ENCODE results near the gene SLA2. TPM values are rescaled to one million over a fixed set of nuclear protein-coding genes. Genes with fewer than 3 reads are reported as not detected.
"Not testable (repeated sequence)": the region's sequence is repeated elsewhere in the genome, so short reads cannot be mapped to it uniquely, and the experiment has no call there.

The SLA2 gene
- total RNA-seq, 4 donors from 2014 or later = 0.14 to 0.88 TPM; not detected in 2

DNA sequence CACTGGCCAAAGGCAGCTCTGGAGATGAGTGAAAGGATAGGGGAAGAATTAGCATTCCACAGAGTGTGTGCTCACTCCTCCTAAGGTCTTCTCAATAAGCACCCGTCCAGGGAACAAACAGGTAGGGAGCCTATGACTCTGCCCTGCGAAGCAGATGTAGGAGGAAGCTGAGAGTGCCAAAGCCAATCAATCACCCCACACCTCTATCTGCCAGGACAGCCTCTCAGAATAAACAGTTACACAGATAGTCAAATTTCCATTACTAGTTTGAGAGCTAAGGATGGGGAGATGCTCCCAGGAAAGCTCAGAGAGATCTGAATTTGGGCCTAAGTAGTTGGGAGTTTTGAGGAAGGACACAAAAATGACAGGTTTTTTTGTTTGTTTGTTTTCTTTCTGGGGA, 40.5 kb upstream of the SLA2 start:
- Histone ChIP-seq H3K36me3 (no peaks in the 10 kb centered on the region), H3K27ac (no peak overlapping the region), H3K9me3 (no peaks in the 10 kb centered on the region), H3K4me1 (no peaks in the 10 kb centered on the region), H3K27me3 (no peaks in the 10 kb centered on the region), H3K4me3 (no peak overlapping the region)
- intact Hi-C loops (cut with DNase I; ENCODE audit: low total_unique reads) = no loop called here
- TF ChIP-seq POLR2A (IDR thresholded peaks at IDR 0.05) = no peak
- no peak for TF ChIP-seq CTCF (IDR thresholded peaks at IDR 0.05)
- DNase-seq = no peak

DNA sequence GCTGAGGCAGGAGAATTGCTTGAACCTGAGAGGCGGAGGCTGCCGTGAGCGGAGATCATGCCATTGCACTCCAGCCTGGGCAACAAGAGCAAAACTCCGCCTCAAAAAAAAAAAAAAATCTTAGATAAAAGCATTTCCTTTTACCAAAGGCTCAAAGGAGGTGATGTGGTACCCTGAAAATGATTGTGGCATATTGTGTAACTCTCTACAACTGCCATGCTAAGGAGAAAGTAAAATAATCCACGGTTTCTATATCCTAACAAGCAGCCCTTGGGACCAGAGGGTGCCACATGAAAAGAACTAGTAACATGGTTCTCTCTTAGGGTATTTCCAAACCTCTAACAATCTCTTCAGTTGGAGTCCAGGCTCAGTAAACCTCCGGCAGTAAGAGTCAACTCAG, 38.8 kb upstream of the SLA2 start:
- no peak for DNase-seq
- Histone ChIP-seq H3K27me3 (no peaks in the 10 kb centered on the region), H3K4me1 (no peaks in the 10 kb centered on the region), H3K4me3 (no peak overlapping the region), H3K27ac (no peak overlapping the region), H3K36me3 (no peaks in the 10 kb centered on the region), H3K9me3 (no peaks in the 10 kb centered on the region)
- TF ChIP-seq POLR2A (IDR thresholded peaks at IDR 0.05) (no peak), CTCF (IDR thresholded peaks at IDR 0.05) (no peak)
- intact Hi-C loops (cut with DNase I; ENCODE audit: low total_unique reads) = no loop called here

- intact Hi-C loops (cut with DNase I; ENCODE audit: low total_unique reads) = no loop called here
Measured at GRCh38 chr20:36682311-36682710, 36.3 kb upstream of the SLA2 start.

GRCh38 chr20:36677422-36677771, 31.4 kb upstream of the SLA2 start:
- TF ChIP-seq CTCF (IDR thresholded peaks at IDR 0.05) = no peak
- TF ChIP-seq POLR2A (IDR thresholded peaks at IDR 0.05) = no peak
- intact Hi-C loops (cut with DNase I; ENCODE audit: low total_unique reads) = no loop called here
- Histone ChIP-seq H3K4me3 (no peak overlapping the region), H3K36me3 (no peaks in the 10 kb centered on the region), H3K9me3 (no peaks in the 10 kb centered on the region), H3K4me1 (no peaks in the 10 kb centered on the region), H3K27ac (no peak overlapping the region), H3K27me3 (no peaks in the 10 kb centered on the region)
- DNase-seq = no peak

More at GRCh38 chr20:36682311-36682710, 36.3 kb upstream of the SLA2 start:
- Histone ChIP-seq H3K4me3 (no peak overlapping the region), H3K36me3 (no peaks in the 10 kb centered on the region), H3K4me1 (no peaks in the 10 kb centered on the region), H3K27ac (no peak overlapping the region), H3K9me3 (no peaks in the 10 kb centered on the region), H3K27me3 (no peaks in the 10 kb centered on the region)
- no peak for DNase-seq
- no peak for TF ChIP-seq CTCF (IDR thresholded peaks at IDR 0.05)
- no peak for TF ChIP-seq POLR2A (IDR thresholded peaks at IDR 0.05)

GRCh38 chr20:36676701-36677421, 30.9 kb upstream of the SLA2 start:
- Histone ChIP-seq H3K27ac (no peak overlapping the region), H3K4me3 (no peak overlapping the region), H3K27me3 (no peaks in the 10 kb centered on the region), H3K4me1 (no peaks in the 10 kb centered on the region), H3K36me3 (no peaks in the 10 kb centered on the region), H3K9me3 (no peaks in the 10 kb centered on the region)
- DNase-seq = no peak
- TF ChIP-seq CTCF (IDR thresholded peaks at IDR 0.05) = no peak
- TF ChIP-seq POLR2A (IDR thresholded peaks at IDR 0.05) = no peak
- intact Hi-C loops (cut with DNase I; ENCODE audit: low total_unique reads) = no loop called here

- H3K27me3 ChIP-seq; H3K4me3 ChIP-seq; H3K4me1 ChIP-seq; intact Hi-C loops (cut with DNase I; ENCODE audit: low total_unique reads); DNase-seq; H3K27ac ChIP-seq; H3K36me3 ChIP-seq; H3K9me3 ChIP-seq: not testable (repeated sequence)
Measured at GRCh38 chr20:36675545-36675944, 29.5 kb upstream of the SLA2 start.

All from uterus (tissue), 4 donors.